ENCODE measurements around the gene DCST2. TPM values are rescaled to one million over a fixed set of nuclear protein-coding genes. Genes with fewer than 3 reads are reported as not detected.
"Not testable (repeated sequence)": the region's sequence is repeated elsewhere in the genome, so short reads cannot be mapped to it uniquely, and the experiment has no call there.

Gene DCST2
- total RNA-seq, 1 donor from 2014 or later = 5.5 TPM

DNA sequence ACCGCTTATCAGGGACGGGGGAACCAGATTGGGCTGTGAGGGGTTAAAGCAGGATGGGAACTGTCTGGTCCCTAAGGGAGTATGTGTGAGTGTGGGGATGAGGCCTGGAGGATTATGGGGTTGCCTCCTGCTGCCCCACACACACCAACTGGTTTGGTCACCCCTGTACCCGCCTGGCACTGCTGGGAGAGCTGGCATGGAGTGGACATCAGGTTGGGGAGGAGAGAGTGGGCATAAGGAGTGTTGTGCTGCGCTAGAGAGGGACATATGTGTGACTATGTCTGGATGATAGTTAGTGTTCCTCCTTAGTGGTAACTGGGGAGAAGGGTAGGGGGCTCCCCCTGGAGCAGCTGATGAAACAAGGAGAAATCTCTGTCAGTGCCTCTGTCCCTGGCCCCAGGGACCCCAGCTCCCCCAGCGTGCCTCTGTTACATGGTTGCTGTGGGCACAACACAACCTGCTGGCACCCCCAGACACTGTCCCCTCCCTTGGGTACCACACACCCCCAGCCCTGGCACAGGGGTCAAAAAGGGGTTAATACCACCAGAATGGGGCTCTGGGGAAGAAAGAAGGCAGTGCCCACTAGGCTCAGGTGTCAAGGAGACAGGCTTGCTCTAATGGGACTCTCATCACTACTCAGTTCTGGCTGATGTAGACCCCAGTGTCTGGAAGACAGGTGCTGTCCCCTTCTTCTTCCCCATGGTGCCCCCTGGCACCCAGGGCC is 29.1 kb downstream of the DCST2 start:
- intact Hi-C loops (cut with DNase I) = no loop called here
- DNase-seq (ENCODE audit: low spot score) (no peak), ATAC-seq (no peak)

DNA sequence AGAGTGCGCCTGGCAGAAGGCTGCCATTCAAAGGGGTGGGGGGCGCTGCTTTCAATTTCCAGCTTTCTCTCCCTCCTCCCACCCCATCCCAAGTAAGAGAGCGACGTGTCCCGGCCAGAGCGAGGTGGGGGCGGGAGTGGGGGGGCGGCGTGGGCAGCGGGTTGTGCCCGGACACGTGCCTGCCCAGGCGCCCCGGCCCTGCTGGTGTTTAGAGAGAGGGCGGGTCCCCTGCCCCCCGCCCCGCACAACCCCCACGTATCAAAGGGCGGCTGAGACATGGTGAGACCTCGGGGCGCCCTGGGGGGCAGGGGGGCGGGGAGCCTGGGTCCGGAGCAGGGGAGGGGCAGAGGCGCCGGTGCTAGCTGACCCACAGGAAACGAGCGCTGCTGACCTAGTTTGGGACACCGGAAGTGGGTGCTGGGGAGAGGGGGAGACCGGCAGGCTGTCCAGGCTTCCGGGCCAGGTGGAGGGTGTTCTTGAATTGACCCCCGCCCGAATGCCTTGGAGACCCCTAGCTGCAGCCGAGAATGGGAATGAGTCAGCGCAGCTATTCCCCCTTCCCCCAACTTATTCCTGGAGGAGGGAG is 29.7 kb downstream of the DCST2 start:
- ATAC-seq = no peak
- DNase-seq (ENCODE audit: low spot score) = peak; percentile 84
- intact Hi-C loops (cut with DNase I) = no loop called here

- no peak for ATAC-seq
- intact Hi-C loops (cut with DNase I) = no loop called here
- no peak for DNase-seq (ENCODE audit: low spot score)
These were observed 30.3 kb downstream of the DCST2 start for GRCh38 chr1:155003227-155003765.

GRCh38 chr1:155002464-155003226 is 30.9 kb downstream of the DCST2 start, which contains the start of gene ZBTB7B:
Gene ZBTB7B, plus strand, starts transcription at chr1:155002802. Its CDS starts 11,859 bp downstream, at chr1:155014661.
- peak; percentile 17 for ATAC-seq
- intact Hi-C loops (cut with DNase I) = no loop called here
- DNase-seq (ENCODE audit: low spot score) = no peak

GRCh38 chr1:155001675-155002463 is 31.7 kb downstream of the DCST2 start:
- intact Hi-C loops (cut with DNase I) = no loop called here
- peak; percentile 91 for ATAC-seq

GRCh38 chr1:155001425-155001674 is 32.2 kb downstream of the DCST2 start:
- intact Hi-C loops (cut with DNase I) = no loop called here

More at GRCh38 chr1:155001675-155002463, 31.7 kb downstream of the DCST2 start:
- peak; percentile 100 for DNase-seq (ENCODE audit: low spot score)

DNA sequence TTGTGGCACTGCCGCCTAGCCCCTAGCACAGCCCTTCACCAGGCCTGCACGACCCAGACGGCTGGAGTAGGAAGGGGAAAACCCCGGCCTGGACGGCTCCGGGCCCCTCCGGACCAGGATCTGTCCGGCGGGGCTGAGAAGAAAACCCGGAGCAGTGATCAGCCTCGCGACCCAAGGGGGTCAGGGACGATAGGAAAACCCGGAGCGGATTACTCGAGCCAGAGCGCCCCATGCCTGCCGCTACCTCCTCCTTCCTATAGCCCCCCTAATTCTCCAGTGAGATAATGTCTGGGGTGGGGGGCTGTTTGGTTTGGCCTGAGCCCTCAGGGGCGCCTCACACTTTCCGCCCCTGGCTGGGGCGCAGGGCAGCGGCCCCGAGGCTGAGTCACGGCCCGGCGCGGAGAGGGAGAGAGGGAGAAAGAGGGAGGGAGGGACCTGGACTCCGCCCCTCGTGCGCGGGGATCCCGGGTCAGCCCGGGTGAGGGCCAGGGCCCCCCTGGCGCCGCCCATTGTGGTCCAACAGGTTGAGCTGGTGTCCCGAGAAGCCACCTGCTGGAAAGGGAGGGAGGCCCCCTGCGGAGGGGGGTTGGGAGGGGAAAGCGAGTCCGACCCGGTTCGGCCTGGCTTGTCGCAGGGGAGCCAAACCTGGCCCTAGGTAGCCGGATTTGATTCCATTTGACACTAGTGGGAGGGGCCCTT is 32.7 kb downstream of the DCST2 start:
- DNase-seq (ENCODE audit: low spot score) (peak; percentile 91), ATAC-seq (peak; percentile 68)
- intact Hi-C loops (cut with DNase I) = no loop called here

More at GRCh38 chr1:155001425-155001674, 32.2 kb downstream of the DCST2 start:
- no peak for DNase-seq (ENCODE audit: low spot score)
- ATAC-seq = no peak

GRCh38 chr1:155000411-155000725 is 33.2 kb downstream of the DCST2 start:
- no peak for ATAC-seq
- intact Hi-C loops (cut with DNase I) = no loop called here
- DNase-seq (ENCODE audit: low spot score) = peak; percentile 69

DNA sequence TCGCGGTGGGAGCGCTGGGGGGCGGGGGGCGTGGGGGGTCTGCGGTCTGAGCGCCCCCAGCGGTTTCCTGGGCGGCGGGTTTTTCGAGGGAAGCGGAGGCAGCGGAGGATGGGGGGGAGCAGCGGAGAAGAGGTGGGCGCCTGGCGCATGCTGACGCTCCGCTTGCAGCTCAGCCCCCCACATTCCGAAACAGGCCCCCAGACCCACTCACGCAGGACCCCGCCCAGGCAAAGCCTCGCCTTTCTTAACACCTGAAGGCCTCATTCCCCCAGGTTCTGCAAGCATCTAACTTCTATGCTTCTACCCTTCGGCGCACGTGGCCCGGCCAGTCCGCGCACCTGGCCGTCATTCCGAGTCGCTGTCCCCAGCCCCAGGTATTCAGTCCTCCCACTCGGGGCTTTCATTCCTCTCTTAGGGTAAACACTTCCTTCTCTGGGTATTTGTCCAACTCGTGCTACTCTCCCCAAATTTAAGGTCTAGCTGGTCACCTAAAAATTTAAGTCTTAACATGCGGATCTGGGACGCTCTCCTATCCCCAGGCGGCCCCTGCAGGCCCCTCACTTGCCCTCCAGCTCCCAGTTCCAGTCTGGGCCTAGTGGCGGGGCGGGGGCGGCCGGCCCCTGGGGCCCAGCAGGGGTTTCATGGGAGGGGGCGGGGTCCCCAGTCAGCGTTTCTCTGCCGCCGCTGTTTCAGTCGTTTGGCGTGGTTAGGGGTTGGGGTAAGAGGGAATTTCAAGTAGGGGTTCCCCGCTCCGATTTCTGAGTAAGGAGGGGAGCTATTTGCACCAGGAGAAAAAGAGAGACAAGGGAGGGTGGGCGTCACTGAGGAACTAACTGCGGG is 33.8 kb downstream of the DCST2 start:
- no peak for ATAC-seq
- intact Hi-C loops (cut with DNase I) = no loop called here
- peak; percentile 71 for DNase-seq (ENCODE audit: low spot score)

DNA sequence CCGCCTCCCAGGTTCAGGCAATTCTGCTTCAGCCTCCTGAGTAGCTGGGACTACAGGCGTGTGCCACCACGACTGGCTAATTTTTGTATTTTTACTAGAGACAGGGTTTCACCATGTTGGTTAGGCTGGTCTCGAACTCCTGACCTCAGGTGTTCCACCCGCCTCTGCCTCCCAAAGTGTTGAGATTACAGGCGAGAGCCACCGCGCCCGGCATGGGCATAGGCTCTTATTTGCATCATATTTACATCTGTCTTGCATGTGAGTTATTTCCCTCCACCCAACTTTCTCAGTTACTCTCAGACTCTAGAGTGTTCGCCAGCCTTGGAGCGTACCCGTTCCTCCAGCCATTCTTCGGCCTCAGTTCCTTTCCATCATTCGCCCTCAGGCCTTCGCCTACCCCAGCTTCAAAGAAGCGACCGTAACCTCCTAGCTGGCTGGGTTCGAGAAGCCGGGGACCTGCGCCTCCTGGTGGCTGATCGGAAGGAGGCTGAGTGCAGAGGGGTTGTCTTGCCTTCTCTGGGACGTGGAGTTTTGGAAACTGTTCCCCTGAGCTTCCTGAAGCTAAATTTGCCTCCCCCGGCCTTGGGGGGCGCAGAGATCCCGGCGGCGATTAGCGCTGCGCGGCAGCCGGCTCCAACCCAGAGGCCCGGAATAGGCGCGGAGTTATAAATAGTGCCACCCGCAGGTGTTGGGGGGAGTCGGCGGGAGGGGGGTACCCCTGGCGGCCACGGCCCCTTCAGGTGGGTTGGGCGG is 34.6 kb downstream of the DCST2 start:
- DNase-seq (ENCODE audit: low spot score) = peak; percentile 82
- intact Hi-C loops (cut with DNase I) = no loop called here
- ATAC-seq = no peak

- intact Hi-C loops (cut with DNase I) = no loop called here
- DNase-seq (ENCODE audit: low spot score) (peak; percentile 55), ATAC-seq (no peak)
These were observed 35.3 kb downstream of the DCST2 start for GRCh38 chr1:154998201-154998780.

DNA sequence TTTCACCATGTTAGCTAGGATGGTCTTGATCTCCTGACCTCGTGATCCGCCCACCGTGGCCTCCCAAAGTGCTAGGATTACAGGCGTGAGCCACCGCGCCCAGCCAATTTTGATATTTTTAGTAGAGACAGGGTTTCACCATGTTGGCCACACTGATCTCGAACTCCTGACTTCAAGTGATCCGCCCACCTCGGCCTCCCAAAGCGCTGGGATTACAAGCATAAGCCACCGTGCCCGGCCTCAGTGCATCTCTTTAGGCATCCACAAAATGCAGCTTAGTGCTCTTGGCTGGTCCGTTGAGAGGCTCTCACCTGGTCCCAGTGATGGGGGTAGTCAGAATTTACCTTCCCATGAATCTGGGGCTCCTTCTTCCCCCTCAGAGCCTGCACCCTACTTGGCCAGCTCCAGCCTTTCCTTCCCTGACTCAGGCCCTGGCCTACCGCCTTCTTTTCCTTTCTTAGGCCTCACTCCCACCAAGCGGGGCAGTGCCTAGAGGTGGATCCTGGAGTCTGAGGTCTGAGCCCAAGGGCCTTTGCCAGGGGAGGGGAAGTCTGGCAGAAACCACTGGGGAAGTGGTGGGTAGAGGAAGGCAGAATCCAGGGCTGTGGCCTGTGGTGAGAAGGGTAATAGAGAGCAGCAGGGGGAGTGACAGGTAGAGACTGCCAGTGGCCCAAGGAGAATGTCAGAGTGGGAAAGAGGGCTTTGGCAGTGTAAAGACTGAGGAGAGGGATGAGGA is 36.4 kb downstream of the DCST2 start:
- intact Hi-C loops (cut with DNase I) = no loop called here

DNA sequence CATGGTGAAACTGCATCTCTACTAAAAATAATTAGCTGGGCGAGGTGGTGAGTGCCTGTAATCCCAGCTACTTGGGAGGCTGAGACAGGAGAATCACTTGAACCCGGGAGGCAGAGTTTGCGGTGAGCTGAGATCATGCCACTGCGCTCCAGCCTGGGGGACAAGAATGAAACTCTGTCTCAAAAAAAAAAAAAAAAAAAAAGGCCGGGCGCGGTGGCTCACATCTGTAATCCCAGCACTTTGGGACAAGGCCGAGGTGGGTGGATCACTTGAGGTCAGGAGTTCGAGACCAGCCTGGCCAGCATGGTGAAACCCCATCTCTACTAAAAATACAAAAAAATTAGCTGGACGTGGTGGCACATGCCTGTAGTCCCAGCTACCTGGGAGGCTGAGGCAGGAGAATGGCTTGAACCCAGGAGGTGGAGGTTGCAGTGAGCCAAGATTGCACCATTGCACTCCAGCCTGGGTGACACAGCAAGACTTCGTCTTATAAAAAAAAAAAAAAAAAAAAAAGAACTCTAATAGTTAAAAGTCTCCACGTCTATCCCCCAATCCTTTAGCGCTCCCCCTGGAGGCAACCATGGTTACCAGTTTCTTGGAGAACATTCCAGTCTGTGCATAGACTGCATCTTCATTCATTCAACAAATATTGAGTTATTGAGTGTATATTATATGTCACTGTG is 38.1 kb downstream of the DCST2 start:
- peak; percentile 79 for DNase-seq (ENCODE audit: low spot score)
- ATAC-seq = not testable (repeated sequence)

More for the DNA sequence above, 36.4 kb downstream of the DCST2 start:
- no peak for DNase-seq (ENCODE audit: low spot score)
- no peak for ATAC-seq

GRCh38 chr1:154994591-154994990 is 39.0 kb downstream of the DCST2 start:
- ATAC-seq = no peak
- DNase-seq (ENCODE audit: low spot score) = no peak
- intact Hi-C loops (cut with DNase I) = loop anchor here (2.0 kb wide), 1 partner anchor 32 kb away; no protein-coding TSS in a partner anchor

More for the DNA sequence above, 38.1 kb downstream of the DCST2 start:
- intact Hi-C loops (cut with DNase I) = loop anchor here (2.0 kb wide), 1 partner anchor 33 kb away; no protein-coding TSS in a partner anchor

DNA sequence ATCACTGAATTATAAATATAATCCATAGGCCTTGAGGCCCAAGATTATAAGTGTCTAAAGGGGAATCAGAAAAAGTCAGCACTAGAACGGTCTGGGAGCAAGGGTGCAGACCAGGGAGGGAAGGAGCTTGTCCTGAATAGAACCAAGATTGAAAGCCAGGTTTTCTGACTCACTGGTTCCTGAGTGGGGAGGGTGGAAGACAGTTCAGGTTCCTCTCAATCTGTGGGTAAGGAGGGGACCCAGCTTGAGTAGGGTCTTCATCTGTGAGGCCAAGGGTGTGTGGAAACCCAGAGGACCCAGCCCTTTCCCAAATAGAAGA is 39.4 kb downstream of the DCST2 start:
- ATAC-seq (no peak), DNase-seq (ENCODE audit: low spot score) (no peak)
- intact Hi-C loops (cut with DNase I) = loop anchor here (2.0 kb wide), 1 partner anchor 31 kb away; no protein-coding TSS in a partner anchor

Data from sciatic nerve (tissue), 2 donors.